Astrocyte (in vitro differentiated cells and primary cell): ENCODE measurements around the gene RGS16. TPM values are rescaled to one million over a fixed set of nuclear protein-coding genes. Genes with fewer than 3 reads are reported as not detected.

Source experiments
- DNase-seq: peaks from one replicate; pipeline ENCODE4 v3.0.0-alpha.2; 2010; ENCODE audit warnings: low read depth
- FAIRE-seq: peaks from 2 replicates; lab custom pipeline; 2011; peaks lifted over from hg19 to GRCh38; lab: Jason Lieb, UNC
- H2AFZ ChIP-seq: 2 replicates; pipeline ENCODE4 v1.6.0; 2012; ENCODE audit warnings: low read depth, low read length, inconsistent platforms
- H3K27ac ChIP-seq: 2 replicates; pipeline ENCODE4 v1.5.1; 2011; ENCODE audit warnings: low read depth, low read length, inconsistent platforms
- H3K27me3 ChIP-seq: 2 replicates; pipeline ENCODE4 v1.6.0; 2011; ENCODE audit warnings: low read length, inconsistent platforms; ENCODE audit not compliant: insufficient read depth
- H3K36me3 ChIP-seq: 2 replicates; pipeline ENCODE4 v1.5.1; 2011; ENCODE audit warnings: low read length, inconsistent platforms; ENCODE audit not compliant: insufficient read depth
- H3K4me1 ChIP-seq: 2 replicates; pipeline ENCODE4 v1.5.1; 2011; ENCODE audit warnings: low read length, inconsistent platforms; ENCODE audit not compliant: insufficient read depth
- H3K4me2 ChIP-seq: 2 replicates; pipeline ENCODE4 v1.6.0; 2012; ENCODE audit warnings: low read length, inconsistent platforms
- H3K4me3 ChIP-seq: 2 replicates; pipeline ENCODE4 v1.5.1; 2011; ENCODE audit warnings: low read depth, mild to moderate bottlenecking, low read length, inconsistent platforms; ENCODE audit not compliant: insufficient read depth
- H3K79me2 ChIP-seq: 2 replicates; pipeline ENCODE4 v1.6.0; 2012; ENCODE audit warnings: mild to moderate bottlenecking, low read length, inconsistent platforms; ENCODE audit not compliant: insufficient read depth
- H3K9ac ChIP-seq: 2 replicates; pipeline ENCODE4 v1.6.0; 2012; ENCODE audit warnings: mild to moderate bottlenecking, low read length, inconsistent platforms
- H3K9me3 ChIP-seq: 2 replicates; pipeline ENCODE4 v1.5.1; 2012; ENCODE audit warnings: low read depth, mild to moderate bottlenecking, low read length, inconsistent platforms; ENCODE audit not compliant: insufficient read depth
- H4K20me1 ChIP-seq: 2 replicates; pipeline ENCODE4 v1.6.0; 2012; ENCODE audit warnings: low read length, inconsistent platforms; ENCODE audit not compliant: insufficient read depth
- H3K27ac Mint-ChIP-seq: one replicate; pipeline ENCODE4 v1.8.0; 2021; ENCODE audit warnings: mild to moderate bottlenecking, mixed read lengths; ENCODE audit not compliant: unreplicated experiment
- H3K27me3 Mint-ChIP-seq: one replicate; pipeline ENCODE4 v1.8.0; 2021; ENCODE audit warnings: low read depth, mixed read lengths; ENCODE audit not compliant: unreplicated experiment
- H3K36me3 Mint-ChIP-seq: one replicate; pipeline ENCODE4 v1.8.0; 2021; ENCODE audit warnings: low read depth, mixed read lengths; ENCODE audit not compliant: unreplicated experiment
- H3K4me1 Mint-ChIP-seq: one replicate; pipeline ENCODE4 v1.8.0; 2021; ENCODE audit warnings: low read depth, mixed read lengths; ENCODE audit not compliant: unreplicated experiment
- H3K4me3 Mint-ChIP-seq: one replicate; pipeline ENCODE4 v1.8.0; 2021; ENCODE audit warnings: mild to moderate bottlenecking, moderate library complexity, mixed read lengths; ENCODE audit not compliant: unreplicated experiment
- H3K9me3 Mint-ChIP-seq: one replicate; pipeline ENCODE4 v1.8.0; 2021; ENCODE audit warnings: mild to moderate bottlenecking, mixed read lengths; ENCODE audit not compliant: unreplicated experiment
- CTCF ChIP-seq: IDR thresholded peaks from 2 replicates; pipeline ENCODE4 v1.5.1; 2011; ENCODE audit warnings: low read depth, mild to moderate bottlenecking, inconsistent platforms, low read length, moderate library complexity; ENCODE audit not compliant: insufficient read depth
- EZH2 ChIP-seq: IDR thresholded peaks from 2 replicates; pipeline ENCODE4 v1.6.1; 2012; ENCODE audit warnings: mild to moderate bottlenecking, low read length, inconsistent platforms; ENCODE audit not compliant: insufficient read depth
- total RNA-seq: library from RNA; stranded (reverse); gene quantifications from 2 replicates; pipeline ENCODE4 v1.2.1, GENCODE V29; 2021

RGS16 gene
- total RNA-seq, 1 donor from 2014 or later, result 4.3 TPM

- Histone ChIP-seq H3K4me3 (no peak overlapping the region), H3K79me2 (no peaks in the 10 kb centered on the region), H3K4me2 (no peak overlapping the region), H3K9ac (no peak overlapping the region), H3K27ac (no peak overlapping the region), H3K9me3 (no peaks in the 10 kb centered on the region), H3K4me1 (no peaks in the 10 kb centered on the region), H3K36me3 (no peaks in the 10 kb centered on the region), H3K27me3 (peaks cover 3% of the 10 kb centered on the region), H2AFZ (no peak overlapping the region), H4K20me1 (no peaks in the 10 kb centered on the region)
- Mint-ChIP-seq H3K4me1 (peaks cover 7% of the 10 kb centered on the region), H3K9me3 (peaks cover 12% of the 10 kb centered on the region), H3K27me3 (peaks cover 19% of the 10 kb centered on the region), H3K27ac (no peak overlapping the region), H3K36me3 (no peaks in the 10 kb centered on the region), H3K4me3 (no peak overlapping the region)
- TF ChIP-seq CTCF (no peak), EZH2 (no peak)
- FAIRE-seq (no peak), DNase-seq (no peak)
Observed at GRCh38 chr1:182639330-182639729, 35.1 kb upstream of the RGS16 start.

- H4K20me1 ChIP-seq, result no peaks in the 10 kb centered on the region
- H3K4me2 ChIP-seq, result no peak overlapping the region
- FAIRE-seq, result no peak
- no peaks in the 10 kb centered on the region for H3K4me1 ChIP-seq
- Mint-ChIP-seq H3K27ac (no peak overlapping the region), H3K9me3 (peaks cover 3% of the 10 kb centered on the region), H3K27me3 (peaks cover 20% of the 10 kb centered on the region), H3K36me3 (no peaks in the 10 kb centered on the region), H3K4me3 (no peak overlapping the region), H3K4me1 (peaks cover 1% of the 10 kb centered on the region)
- no peaks in the 10 kb centered on the region for H3K79me2 ChIP-seq
- H3K27ac ChIP-seq, result no peak overlapping the region
- no peaks in the 10 kb centered on the region for H3K36me3 ChIP-seq
- TF ChIP-seq CTCF (no peak), EZH2 (no peak)
- H2AFZ ChIP-seq, result no peak overlapping the region
- no peak overlapping the region for H3K9ac ChIP-seq
- H3K9me3 ChIP-seq, result no peaks in the 10 kb centered on the region
- DNase-seq, result no peak
- no peak overlapping the region for H3K4me3 ChIP-seq
- H3K27me3 ChIP-seq, result peaks cover 3% of the 10 kb centered on the region
Observed at GRCh38 chr1:182637769-182638168, 33.6 kb upstream of the RGS16 start.

- H3K9ac ChIP-seq, result no peak overlapping the region
- H3K4me2 ChIP-seq, result no peak overlapping the region
- H3K4me1 ChIP-seq, result no peaks in the 10 kb centered on the region
- H3K27ac Mint-ChIP-seq, result no peak overlapping the region
- peaks cover 3% of the 10 kb centered on the region for H3K9me3 Mint-ChIP-seq
- H3K36me3 Mint-ChIP-seq, result no peaks in the 10 kb centered on the region
- H3K9me3 ChIP-seq, result no peaks in the 10 kb centered on the region
- peaks cover 6% of the 10 kb centered on the region for H3K4me1 Mint-ChIP-seq
- H2AFZ ChIP-seq, result no peak overlapping the region
- H4K20me1 ChIP-seq, result no peaks in the 10 kb centered on the region
- FAIRE-seq, result no peak
- no peaks in the 10 kb centered on the region for H3K36me3 ChIP-seq
- H3K27ac ChIP-seq, result no peak overlapping the region
- H3K27me3 ChIP-seq, result peaks cover 3% of the 10 kb centered on the region
- no peak for DNase-seq
- no peak overlapping the region for H3K4me3 ChIP-seq
- peaks cover 9% of the 10 kb centered on the region for H3K27me3 Mint-ChIP-seq
- TF ChIP-seq EZH2, result no peak
- no peak for TF ChIP-seq CTCF
- no peaks in the 10 kb centered on the region for H3K79me2 ChIP-seq
- H3K4me3 Mint-ChIP-seq, result no peak overlapping the region
Observed at GRCh38 chr1:182635871-182636270, 31.7 kb upstream of the RGS16 start.
